ENCODE measurements around the gene ZNF766.
A peak's percentile ranks its signal among the peaks of the same experiment; 100 is the strongest.
"Not testable (repeated sequence)": the region's sequence is repeated elsewhere in the genome, so short reads cannot be mapped to it uniquely, and the experiment has no call there.

The ZNF766 gene

GRCh38 chr19:52269338-52270261, at the start of gene ZNF766:
Gene ZNF766, plus strand, starts transcription at chr19:52269587. Its CDS starts 27 bp downstream, at chr19:52269614.
- DNase-seq = peak; percentile 94 to 95

DNA sequence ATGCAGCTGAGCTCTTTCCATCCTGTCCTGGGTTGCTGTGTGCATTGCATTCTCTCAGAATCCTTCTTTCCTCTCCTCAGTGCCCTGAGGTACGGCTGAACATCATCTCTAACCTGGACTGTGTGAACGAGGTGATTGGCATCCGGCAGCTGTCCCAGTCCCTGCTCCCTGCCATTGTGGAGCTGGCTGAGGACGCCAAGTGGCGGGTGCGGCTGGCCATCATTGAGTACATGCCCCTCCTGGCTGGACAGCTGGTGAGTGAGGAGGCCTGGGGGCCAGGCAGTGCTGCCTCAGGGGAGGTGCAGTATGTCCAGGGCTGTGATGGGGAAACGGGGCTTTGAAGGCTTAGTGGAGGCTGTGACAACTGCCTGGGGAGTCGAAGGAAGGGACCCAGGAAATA, 49.8 kb upstream of the ZNF766 start:
- DNase-seq = no peak

DNA sequence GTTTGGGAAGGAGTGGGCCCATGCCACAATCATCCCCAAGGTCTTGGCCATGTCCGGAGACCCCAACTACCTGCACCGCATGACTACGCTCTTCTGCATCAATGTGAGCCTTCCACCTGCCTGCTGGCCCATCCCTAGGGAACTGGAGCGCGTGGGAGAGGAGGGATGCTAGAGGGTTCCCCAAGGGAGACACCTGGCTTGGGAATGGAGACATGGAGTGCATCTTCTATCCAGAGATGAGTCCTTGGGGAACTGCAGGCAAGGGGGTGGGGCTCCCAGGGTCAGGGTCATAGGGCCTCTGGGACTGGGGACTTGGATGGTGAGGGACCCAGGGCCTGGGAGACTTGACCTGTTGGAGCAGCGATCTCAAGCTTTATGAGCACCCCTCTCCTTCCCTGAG, 48.4 kb upstream of the ZNF766 start:
- no peak for DNase-seq

GRCh38 chr19:52221831-52222375, 47.5 kb upstream of the ZNF766 start:
- no peak for DNase-seq

GRCh38 chr19:52224211-52224610, 45.2 kb upstream of the ZNF766 start:
- no peak for DNase-seq

DNA sequence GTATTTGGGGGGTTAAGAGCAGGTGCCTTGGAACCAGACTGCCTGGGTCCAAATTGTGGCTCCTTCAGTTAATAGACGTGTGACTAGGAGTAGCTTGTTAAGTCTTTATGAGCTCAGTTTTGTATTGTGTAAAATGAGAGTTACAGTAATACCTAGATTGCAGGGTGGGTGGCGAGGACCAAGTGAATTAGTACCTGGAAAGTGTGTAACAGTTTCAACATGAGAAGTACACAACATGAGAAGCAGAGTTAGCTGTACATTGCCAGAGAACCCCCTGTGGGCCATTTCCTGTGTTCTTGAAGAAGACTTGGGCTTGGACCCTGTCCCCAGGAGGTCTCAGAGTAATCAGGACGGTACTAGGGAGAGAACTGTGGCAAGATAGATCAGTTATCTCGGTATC, 42.7 kb upstream of the ZNF766 start:
- DNase-seq = no peak

- DNase-seq = no peak
Observed at GRCh38 chr19:52227196-52227940, 42.0 kb upstream of the ZNF766 start.

DNA sequence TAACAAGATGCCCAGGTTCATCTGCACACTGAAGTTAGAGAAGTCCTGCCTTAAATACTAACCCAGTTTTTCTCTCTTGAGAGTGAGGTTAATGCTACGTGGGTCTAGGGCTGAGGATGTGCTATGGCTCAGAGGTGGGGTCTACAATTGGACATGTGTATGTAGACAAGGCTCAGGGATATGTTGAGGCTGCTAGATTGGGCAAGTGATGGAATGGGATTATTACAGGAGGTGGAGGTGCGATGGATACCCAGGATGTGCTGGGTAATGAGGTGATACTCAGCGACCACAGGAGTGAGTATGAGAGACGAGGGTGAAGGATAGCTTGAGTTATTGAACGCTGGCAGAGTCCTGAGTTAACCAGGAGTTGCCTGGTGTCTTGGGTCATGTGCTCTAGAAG, 41.4 kb upstream of the ZNF766 start:
- no peak for DNase-seq

GRCh38 chr19:52229524-52229923, 39.9 kb upstream of the ZNF766 start:
- no peak for DNase-seq

GRCh38 chr19:52230685-52231084, 38.7 kb upstream of the ZNF766 start:
- no peak for DNase-seq

GRCh38 chr19:52231154-52231910, 38.1 kb upstream of the ZNF766 start:
- DNase-seq = no peak

DNA sequence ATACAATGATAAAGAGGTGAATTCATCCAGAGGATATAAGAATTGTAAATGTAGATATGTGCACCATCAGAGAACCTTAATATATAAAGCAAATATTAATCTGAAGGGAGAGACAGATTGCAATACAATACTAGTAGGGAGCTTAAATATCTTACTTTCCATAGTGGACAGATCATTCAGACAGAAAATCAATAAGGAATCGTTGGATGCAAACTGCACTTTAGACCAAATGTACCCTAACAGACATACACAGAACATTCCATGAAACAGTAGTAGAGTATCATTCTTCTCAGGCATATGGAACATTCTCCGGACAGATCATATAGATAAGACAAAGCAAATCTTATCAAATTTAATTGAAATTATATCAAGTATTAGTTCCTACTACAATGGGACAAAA, 35.0 kb upstream of the ZNF766 start:
- no peak for DNase-seq

DNA sequence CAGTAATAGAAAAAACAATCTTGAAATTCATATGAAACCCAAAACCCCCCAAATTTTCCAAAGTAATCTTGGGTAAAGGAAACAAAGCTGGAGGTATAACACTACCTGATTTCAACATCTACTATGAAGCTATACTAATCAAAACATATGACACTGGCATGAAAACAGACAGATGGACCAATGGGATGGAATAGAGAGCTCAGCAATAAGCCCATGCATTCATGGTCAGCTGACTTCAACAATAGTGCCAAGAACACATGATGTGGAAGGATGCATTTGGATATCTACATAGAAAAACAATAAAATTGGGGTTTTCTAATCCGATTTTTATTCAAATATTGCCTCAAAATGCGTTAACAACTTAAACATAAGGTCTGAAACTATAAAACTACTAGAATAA, 32.2 kb upstream of the ZNF766 start:
- no peak for DNase-seq

GRCh38 chr19:52237771-52238400, 31.5 kb upstream of the ZNF766 start:
- DNase-seq = peak; percentile 57 to 66

GRCh38 chr19:52244021-52244420, 25.4 kb upstream of the ZNF766 start:
- DNase-seq = no peak

- DNase-seq = peak in 1 of 2 experiments; percentile 6
Observed at GRCh38 chr19:52248241-52248640, 21.1 kb upstream of the ZNF766 start.

- DNase-seq = no peak
Observed at GRCh38 chr19:52258426-52258825, 11.0 kb upstream of the ZNF766 start.

DNA sequence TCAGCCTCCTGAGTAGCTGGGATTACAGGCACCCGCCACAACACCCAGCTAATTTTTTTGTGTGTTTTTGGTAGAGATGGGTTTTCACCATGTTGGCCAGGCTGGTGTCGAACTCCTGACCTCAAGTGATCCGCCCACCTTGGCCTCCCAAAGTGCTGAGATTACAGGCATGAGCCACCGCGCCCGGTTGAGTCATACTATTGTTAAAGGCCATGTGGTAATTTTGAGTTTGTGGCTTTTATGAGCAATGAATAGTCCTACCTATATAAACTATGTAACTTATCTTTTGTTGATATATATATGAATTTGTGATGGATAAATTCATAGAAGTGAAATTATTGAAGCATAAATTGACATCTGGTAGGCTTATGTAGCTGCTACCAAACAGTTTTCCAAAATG, 3.8 kb upstream of the ZNF766 start:
- not testable (repeated sequence) for DNase-seq

DNA sequence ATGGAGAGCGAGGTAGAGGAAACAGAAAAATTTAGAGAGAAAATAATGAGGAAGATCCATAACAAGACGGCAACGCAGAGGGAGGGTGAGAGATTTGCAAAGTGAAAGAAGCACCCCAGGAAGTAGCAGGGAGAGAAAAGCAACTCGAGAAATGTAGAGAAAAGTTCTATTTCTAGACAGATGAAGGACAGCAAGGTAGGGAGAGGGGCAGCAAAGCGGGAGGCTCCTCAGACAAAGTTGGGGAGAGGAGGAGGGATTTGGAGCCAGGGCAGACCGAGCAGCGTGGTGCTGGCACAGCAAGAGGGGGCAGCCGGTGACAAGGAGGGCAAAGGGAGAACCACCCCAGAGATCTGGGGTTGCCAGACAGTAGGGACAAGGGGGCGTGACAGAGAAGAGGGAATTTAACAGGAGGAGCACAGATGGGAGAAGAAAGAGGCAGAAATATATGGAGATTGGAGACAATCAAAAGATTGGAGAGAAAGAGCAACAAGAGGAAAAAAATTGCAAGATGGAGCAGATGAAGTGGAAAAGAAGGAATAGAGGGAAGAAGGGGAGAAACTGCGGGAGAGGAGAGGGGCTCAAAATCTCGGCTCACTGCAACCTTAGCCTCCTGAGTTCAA, 989 bp downstream of the ZNF766 start:
- peak; percentile 55 to 68 for DNase-seq

GRCh38 chr19:52273301-52273700, 3.9 kb downstream of the ZNF766 start:
- no peak for DNase-seq

DNA sequence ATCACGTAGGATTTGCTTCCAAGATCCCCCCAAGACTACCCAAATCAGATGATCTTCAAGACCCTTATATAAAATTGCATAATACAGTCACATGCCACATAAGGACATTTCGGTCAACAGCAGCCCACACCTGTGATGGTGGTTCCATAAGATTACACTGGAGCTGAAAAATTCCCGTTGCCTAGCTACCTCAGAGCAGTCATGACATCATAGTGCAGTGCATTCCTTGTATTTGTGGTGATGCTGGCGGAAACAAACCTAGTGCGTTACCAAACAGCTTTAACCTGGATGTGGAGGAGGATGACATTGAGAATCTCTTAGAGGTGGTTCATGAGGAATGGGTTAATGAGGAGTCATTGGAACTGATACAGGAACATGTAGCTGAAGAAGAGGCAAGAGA, 4.8 kb downstream of the ZNF766 start:
- DNase-seq = no peak

GRCh38 chr19:52275988-52276387, 6.6 kb downstream of the ZNF766 start:
- no peak for DNase-seq
